ENCODE data around the gene SLC44A3.

- no peak for TF ChIP-seq POLR2AphosphoS5 (IDR thresholded peaks at IDR 0.05)
- no peak for TF ChIP-seq POLR2A (IDR thresholded peaks at IDR 0.05)
Observed at GRCh38 chr1:94797291-94797690, 22.9 kb upstream of the SLC44A3 start.
